GM06990 (cell line): ENCODE data around the gene ERC2.

Experiments
- DNase-seq: peaks from one replicate; pipeline ENCODE4 v3.0.0-alpha.2; 2011; ENCODE audit not compliant: insufficient read length; ENCODE audit errors: extremely low read depth
- H3K27me3 ChIP-seq: replicated peaks from 2 replicates; pipeline ENCODE4 v1.6.0; 2011; ENCODE audit warnings: low read length; ENCODE audit not compliant: control insufficient read depth, insufficient read depth
- H3K36me3 ChIP-seq: 2 replicates; pipeline ENCODE4 v1.5.1; 2011; ENCODE audit warnings: low read length; ENCODE audit not compliant: control insufficient read depth, insufficient read depth
- H3K4me3 ChIP-seq: replicated peaks from 2 replicates; pipeline ENCODE4 v1.5.1; 2011; ENCODE audit warnings: low read depth, mild to moderate bottlenecking, control low read depth, low read length
- CTCF ChIP-seq: IDR thresholded peaks from 2 replicates; pipeline ENCODE4 v1.5.1; 2011; ENCODE audit warnings: low read length, control low read depth, mild to moderate bottlenecking, inconsistent platforms; ENCODE audit not compliant: insufficient read depth, poor library complexity, severe bottlenecking

The ERC2 gene

GRCh38 chr3:56193519-56193918 is 274.7 kb downstream of the ERC2 start:
- DNase-seq: no peak
- H3K36me3 ChIP-seq: no peaks in the 10 kb centered on the region
- no peaks in the 10 kb centered on the region; the same call in 1 of the 2 replicates for H3K27me3 ChIP-seq
- no peak overlapping the region for H3K4me3 ChIP-seq
- no peak for TF ChIP-seq CTCF

- Histone ChIP-seq H3K27me3 (no peaks in the 10 kb centered on the region; the same call in 1 of the 2 replicates), H3K36me3 (no peaks in the 10 kb centered on the region), H3K4me3 (no peak overlapping the region)
- no peak for DNase-seq
- no peak for TF ChIP-seq CTCF
Observed at GRCh38 chr3:56192001-56192400, 276.3 kb downstream of the ERC2 start.

DNA sequence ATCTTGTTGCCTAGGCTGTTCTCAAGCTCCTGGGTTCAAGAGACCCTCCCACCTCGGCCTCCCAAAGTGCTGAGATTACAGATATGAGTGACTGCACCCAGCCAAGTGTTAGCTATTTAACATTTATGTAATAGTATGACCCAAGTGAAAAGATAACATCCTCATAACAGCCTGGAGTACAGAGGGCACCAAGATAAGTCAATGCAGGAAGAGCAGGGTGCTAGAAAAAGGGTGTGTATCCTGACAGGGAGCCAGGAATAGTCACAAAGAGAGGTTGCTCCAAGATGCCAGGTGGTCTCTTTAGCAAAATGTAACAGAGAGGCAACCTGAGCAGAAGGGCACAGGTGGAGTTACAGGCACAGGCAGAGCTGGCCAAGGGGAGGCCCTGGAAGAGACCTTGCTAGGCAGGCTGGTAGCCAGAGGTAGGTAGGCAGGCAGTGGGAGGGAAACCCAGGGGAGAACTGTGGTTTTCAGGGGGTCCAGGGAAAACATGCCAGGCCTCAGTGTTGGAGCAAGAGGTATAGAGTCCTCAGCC is 277.4 kb downstream of the ERC2 start:
- TF ChIP-seq CTCF: no peak
- no peak overlapping the region for H3K4me3 ChIP-seq
- H3K36me3 ChIP-seq: no peaks in the 10 kb centered on the region
- DNase-seq: no peak
- no peaks in the 10 kb centered on the region; the same call in 1 of the 2 replicates for H3K27me3 ChIP-seq

DNA sequence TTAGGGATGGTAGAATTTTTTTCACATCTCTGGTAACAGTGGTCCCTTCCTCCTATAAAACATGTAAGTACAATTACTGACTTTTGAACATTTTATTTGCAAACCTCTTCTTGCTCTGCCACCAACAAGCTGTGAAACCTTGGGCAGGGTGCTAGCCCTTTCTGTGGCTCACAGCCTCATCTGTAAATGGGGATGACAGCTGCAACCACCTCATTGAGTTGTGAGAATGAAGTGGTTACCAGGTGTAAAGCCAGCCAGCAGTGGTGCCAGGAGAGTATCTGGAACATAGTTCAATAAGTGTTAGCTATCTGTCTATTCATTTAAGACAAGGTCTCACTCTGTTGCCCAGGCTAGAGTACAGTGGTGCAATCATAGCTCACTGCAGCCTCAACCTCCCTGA is 278.1 kb downstream of the ERC2 start:
- TF ChIP-seq CTCF: no peak
- Histone ChIP-seq H3K27me3 (no peaks in the 10 kb centered on the region; the same call in 1 of the 2 replicates), H3K36me3 (no peaks in the 10 kb centered on the region), H3K4me3 (no peak overlapping the region)
- DNase-seq: no peak

DNA sequence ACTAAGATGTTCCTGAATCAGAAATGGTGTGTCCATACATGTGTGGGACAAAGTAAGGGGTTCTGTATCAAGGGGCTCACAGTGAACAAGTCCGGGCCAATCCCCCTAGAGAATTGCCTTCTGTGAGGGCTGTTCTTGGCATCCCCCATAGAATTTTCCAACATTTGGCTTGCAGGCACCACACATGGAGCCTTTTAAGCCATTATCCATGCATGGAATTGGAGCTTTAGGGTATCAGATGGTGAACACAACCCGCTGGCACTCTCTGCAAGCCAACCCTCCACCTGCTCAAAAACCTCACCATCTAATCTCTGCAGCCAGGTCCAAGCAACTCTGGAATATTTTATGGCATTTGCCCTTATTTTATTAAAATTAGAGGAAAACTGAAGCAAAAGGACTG is 278.7 kb downstream of the ERC2 start:
- H3K27me3 ChIP-seq: no peaks in the 10 kb centered on the region; the same call in 1 of the 2 replicates
- H3K4me3 ChIP-seq: no peak overlapping the region
- no peaks in the 10 kb centered on the region for H3K36me3 ChIP-seq
- DNase-seq: no peak
- TF ChIP-seq CTCF: no peak

GRCh38 chr3:56188201-56188600 is 280.1 kb downstream of the ERC2 start:
- H3K27me3 ChIP-seq: no peaks in the 10 kb centered on the region; the same call in 1 of the 2 replicates
- no peak for DNase-seq
- no peak for TF ChIP-seq CTCF
- H3K36me3 ChIP-seq: no peaks in the 10 kb centered on the region
- H3K4me3 ChIP-seq: no peak overlapping the region
